ENCODE results near the gene SSUH2. TPM values are rescaled to one million over a fixed set of nuclear protein-coding genes. Genes with fewer than 3 reads are reported as not detected.

The SSUH2 gene
- total RNA-seq, 1 donor from 2014 or later: not detected

DNA sequence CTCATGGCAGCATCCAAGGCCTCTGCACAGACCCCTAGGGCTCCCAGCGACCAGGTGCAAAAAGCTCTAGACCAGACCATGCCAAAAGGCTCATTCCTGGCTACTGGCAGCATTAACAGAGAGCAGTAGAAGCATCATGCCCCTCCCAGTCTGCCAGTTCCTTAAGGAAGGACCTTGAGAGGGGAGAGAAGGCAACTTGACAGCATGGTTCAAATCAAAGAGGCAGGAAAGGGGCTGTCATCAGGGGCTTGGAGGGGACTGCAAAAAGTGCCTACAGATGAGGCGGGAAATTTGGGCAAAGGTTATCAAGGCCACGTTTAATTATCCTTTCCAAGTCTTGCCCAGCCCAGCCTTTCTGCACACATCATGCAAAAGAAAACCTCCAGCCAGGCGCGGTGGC lies 64.7 kb downstream of the SSUH2 start:
- peaks cover 2% of the 10 kb centered on the region for H3K27me3 Mint-ChIP-seq
- no peak overlapping the region for H3K4me3 Mint-ChIP-seq
- ChIA-PET POLR2A (no interaction called here), CTCF (no interaction called here)
- peaks cover 3% of the 10 kb centered on the region for H3K9me3 Mint-ChIP-seq
- H3K27ac Mint-ChIP-seq: no peak overlapping the region
- no peaks in the 10 kb centered on the region for H3K36me3 Mint-ChIP-seq (ENCODE audit: low read depth)
- intact Hi-C loops (cut with micrococcal nuclease): no loop called here
- DNase-seq (no peak), ATAC-seq (ENCODE audit: low read depth) (no peak)
- H3K4me1 Mint-ChIP-seq: peaks cover 3% of the 10 kb centered on the region
- TF ChIP-seq, protein P1, sequence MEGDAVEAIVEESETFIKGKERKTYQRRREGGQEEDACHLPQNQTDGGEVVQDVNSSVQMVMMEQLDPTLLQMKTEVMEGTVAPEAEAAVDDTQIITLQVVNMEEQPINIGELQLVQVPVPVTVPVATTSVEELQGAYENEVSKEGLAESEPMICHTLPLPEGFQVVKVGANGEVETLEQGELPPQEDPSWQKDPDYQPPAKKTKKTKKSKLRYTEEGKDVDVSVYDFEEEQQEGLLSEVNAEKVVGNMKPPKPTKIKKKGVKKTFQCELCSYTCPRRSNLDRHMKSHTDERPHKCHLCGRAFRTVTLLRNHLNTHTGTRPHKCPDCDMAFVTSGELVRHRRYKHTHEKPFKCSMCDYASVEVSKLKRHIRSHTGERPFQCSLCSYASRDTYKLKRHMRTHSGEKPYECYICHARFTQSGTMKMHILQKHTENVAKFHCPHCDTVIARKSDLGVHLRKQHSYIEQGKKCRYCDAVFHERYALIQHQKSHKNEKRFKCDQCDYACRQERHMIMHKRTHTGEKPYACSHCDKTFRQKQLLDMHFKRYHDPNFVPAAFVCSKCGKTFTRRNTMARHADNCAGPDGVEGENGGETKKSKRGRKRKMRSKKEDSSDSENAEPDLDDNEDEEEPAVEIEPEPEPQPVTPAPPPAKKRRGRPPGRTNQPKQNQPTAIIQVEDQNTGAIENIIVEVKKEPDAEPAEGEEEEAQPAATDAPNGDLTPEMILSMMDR (IDR thresholded peaks at IDR 0.05): no peak

DNA sequence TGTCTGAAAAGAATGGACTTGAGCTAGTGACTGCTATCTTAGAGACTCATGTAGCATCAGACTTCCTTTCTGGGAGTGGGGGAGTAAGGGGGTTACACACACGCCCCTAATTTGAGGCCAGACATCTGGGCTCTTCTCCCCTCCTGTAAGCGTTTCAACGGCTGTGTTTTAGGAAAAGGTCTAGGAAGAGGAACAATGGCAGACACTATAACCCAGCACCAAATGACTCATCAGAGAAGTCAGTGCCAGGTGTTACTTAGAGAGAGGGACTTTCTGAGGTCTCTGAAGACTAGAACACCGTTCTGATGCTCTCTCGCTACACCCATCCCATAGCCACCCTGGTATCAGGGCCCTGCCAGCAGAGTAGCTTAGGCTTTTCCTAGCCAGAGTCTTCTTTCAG lies 65.5 kb downstream of the SSUH2 start:
- peak; percentile 66 for ATAC-seq (ENCODE audit: low read depth)
- Mint-ChIP-seq H3K4me3 (no peak overlapping the region), H3K9me3 (peaks cover 3% of the 10 kb centered on the region), H3K4me1 (peaks cover 3% of the 10 kb centered on the region), H3K27ac (no peak overlapping the region), H3K36me3 (ENCODE audit: low read depth) (no peaks in the 10 kb centered on the region), H3K27me3 (no peaks in the 10 kb centered on the region)
- intact Hi-C loops (cut with micrococcal nuclease): no loop called here
- ChIA-PET CTCF (no interaction called here), POLR2A (no interaction called here)
- TF ChIP-seq, protein P1 (IDR thresholded peaks at IDR 0.05): no peak
- DNase-seq: no peak

DNA sequence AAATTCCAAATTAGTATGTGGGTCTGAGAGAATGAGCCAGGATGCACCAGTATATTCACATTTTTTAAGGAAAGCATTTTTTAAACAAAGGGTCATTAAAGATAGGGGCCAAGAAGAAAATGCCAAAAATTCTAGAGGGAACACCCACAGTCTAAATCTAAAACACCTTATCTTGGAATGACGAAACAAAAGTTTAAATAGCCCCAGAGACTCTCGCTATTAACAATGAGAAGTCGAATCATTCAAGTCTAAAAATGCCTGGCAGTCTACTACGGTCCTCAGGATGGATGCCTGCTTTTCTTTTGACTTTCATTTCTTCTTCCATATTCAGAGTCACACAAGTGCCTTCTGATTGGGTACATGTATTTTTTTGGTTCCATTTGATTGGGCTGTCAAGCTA lies 66.3 kb downstream of the SSUH2 start:
- POLR2A ChIA-PET: no interaction called here
- Mint-ChIP-seq H3K4me1 (peaks cover 3% of the 10 kb centered on the region), H3K27ac (no peak overlapping the region), H3K27me3 (no peaks in the 10 kb centered on the region), H3K9me3 (peaks cover 2% of the 10 kb centered on the region), H3K36me3 (ENCODE audit: low read depth) (no peaks in the 10 kb centered on the region), H3K4me3 (no peak overlapping the region)
- ATAC-seq (ENCODE audit: low read depth): no peak
- no peak for DNase-seq
- CTCF ChIA-PET: no interaction called here
- TF ChIP-seq, protein P1 (IDR thresholded peaks at IDR 0.05): no peak
- intact Hi-C loops (cut with micrococcal nuclease): no loop called here

DNA sequence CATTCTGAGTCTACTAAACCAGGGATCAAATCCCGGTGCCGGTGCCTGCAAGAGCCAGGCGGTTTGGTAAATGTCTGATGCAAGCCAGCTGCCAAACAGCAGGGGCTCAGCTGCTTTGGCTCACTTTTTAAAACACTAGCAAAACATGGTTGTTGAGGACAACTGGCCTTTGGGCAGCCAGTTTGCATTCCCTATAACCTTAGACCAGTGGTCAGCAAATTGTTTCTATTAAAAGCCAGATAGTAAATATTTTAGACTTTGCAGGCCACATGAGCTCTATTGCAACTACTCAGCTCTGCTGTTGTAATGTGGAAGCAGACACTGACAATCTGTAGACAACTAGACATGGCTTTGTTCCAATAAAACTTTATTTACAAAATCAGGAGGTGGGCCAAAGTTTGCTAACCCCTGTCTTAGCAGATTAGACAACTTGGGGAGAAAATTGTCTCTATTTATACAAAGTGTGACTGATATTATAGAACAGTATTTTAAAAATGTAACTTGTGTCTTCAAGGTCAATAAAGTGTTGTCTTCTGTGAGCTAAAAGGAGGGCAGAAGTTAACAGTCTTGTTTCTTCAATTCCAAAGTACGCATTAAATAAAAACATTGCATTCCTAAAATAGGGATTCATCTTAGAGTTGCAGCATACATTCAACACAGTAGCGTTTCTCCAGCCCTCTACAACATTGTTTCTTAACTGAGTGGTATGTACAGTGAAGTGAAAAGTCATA lies 67.6 kb downstream of the SSUH2 start:
- CTCF ChIA-PET: no interaction called here
- Mint-ChIP-seq H3K9me3 (peaks cover 1% of the 10 kb centered on the region), H3K27ac (no peak overlapping the region), H3K4me3 (no peak overlapping the region), H3K27me3 (no peaks in the 10 kb centered on the region), H3K36me3 (ENCODE audit: low read depth) (no peaks in the 10 kb centered on the region), H3K4me1 (peaks cover 3% of the 10 kb centered on the region)
- intact Hi-C loops (cut with micrococcal nuclease): no loop called here
- DNase-seq: no peak
- TF ChIP-seq, protein P1 (IDR thresholded peaks at IDR 0.05): no peak
- ATAC-seq (ENCODE audit: low read depth): no peak
- POLR2A ChIA-PET: no interaction called here

DNA sequence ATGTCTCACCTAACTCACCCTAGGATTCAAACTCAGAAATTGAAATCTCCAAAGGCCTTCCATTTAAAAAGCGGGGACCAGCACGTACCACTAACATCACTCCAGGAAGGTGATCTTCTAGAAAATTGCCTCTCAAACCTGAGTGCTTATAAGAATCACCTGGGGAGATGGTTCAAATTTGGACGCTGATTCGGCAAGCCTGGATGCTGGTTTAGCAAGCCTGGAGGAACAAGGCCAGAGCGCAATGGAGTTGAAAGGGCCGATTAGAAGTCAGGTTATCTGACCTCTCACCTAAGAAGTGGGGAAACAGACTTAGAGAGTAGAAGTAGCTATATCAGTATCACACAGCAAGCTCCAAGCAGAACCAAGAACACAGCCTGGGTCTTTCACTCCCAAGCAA lies 68.2 kb downstream of the SSUH2 start:
- Mint-ChIP-seq H3K9me3 (peaks cover 1% of the 10 kb centered on the region), H3K4me3 (no peak overlapping the region), H3K27me3 (no peaks in the 10 kb centered on the region), H3K4me1 (peaks cover 3% of the 10 kb centered on the region), H3K36me3 (ENCODE audit: low read depth) (no peaks in the 10 kb centered on the region), H3K27ac (no peak overlapping the region)
- ChIA-PET CTCF (no interaction called here), POLR2A (no interaction called here)
- intact Hi-C loops (cut with micrococcal nuclease): no loop called here
- TF ChIP-seq, protein P1 (IDR thresholded peaks at IDR 0.05): no peak
- no peak for ATAC-seq (ENCODE audit: low read depth)
- no peak for DNase-seq

Data from activated B cell treated with CpG ODN at 0.5 μM for 24 hours (primary cell).